ENCODE data around the gene HSPB9. TPM values are rescaled to one million over a fixed set of nuclear protein-coding genes. Genes with fewer than 3 reads are reported as not detected.
"Not testable (repeated sequence)": the region's sequence is repeated elsewhere in the genome, so short reads cannot be mapped to it uniquely, and the experiment has no call there.

HSPB9 gene
- total and polyA plus RNA-seq, 7 experiments from 2014 or later, result 0.10 to 0.16 (median 0.12) TPM; not detected in 4

DNA sequence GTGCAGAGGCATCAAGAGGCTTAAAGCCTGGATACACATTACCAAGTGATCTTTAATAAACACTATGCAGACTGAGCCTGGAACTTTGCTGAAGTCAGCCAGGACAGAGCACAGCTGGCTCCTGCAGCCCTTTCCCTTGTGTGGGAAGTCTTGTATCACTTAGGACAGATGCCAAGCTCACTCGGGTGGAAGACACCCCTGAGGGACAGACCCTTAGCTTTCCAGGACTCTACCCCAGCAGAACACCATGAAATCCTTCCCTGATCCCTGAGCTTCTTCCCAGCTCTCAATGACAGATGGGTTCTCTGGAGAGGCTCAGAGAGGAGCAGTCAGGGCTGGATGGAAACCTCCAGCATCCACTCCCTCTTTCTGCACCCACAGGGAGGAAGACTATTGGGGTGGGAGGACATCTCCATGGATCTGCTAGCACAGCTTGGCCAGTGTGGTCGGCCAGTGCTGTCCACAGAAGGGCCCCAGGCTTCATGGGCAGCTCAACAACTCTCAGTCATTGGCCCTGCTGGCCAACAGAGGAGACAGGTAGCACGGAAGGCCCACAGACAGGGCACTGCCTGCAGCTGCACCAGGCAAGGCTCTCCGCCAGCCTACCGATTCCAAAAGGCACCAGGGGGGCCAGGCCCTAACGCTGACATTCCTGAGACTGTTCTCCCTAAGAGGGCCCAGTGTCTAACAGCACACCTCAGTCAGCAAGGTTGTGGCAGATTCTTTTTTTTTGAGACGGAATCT is 16.3 kb downstream of the HSPB9 start:
- no peak overlapping the region for H3K27ac ChIP-seq (ENCODE audit: low read depth, low read length)
- Mint-ChIP-seq H3K27me3 (no peaks in the 10 kb centered on the region), H3K4me1 (peaks cover 35 to 83% (median 59%) of the 10 kb centered on the region in 7 donors), H3K36me3 (peaks cover 3 to 18% (median 7%) of the 10 kb centered on the region in 5 donors), H3K9me3 (no peaks in the 10 kb centered on the region), H3K27ac (peak overlapping the region in 2 of 9 donors; percentile 8 to 38), H3K4me3 (no peak overlapping the region)
- DNase-seq (no peak), ATAC-seq (peak; percentile 7)
- no peak overlapping the region for H3K4me3 ChIP-seq (ENCODE audit: low read length)
- no peaks in the 10 kb centered on the region for H3K27me3 ChIP-seq (ENCODE audit: control insufficient read depth in 2 of 2, insufficient read depth in 2 of 2, low read length in 2 of 2)
- intact Hi-C loops (cut with micrococcal nuclease), result no loop called here
- H3K9me3 ChIP-seq (ENCODE audit: control insufficient read depth in 2 of 3, low read length in 3 of 3), result no peaks in the 10 kb centered on the region
- H3K4me1 ChIP-seq (ENCODE audit: control insufficient read depth in 2 of 2, insufficient read depth in 2 of 2, low read length in 2 of 2), result peaks cover 7 to 11% of the 10 kb centered on the region in 2 donors
- peaks cover 0 to 54% (median 3%) of the 10 kb centered on the region in 3 experiments for H3K36me3 ChIP-seq (ENCODE audit: control insufficient read depth in 2 of 3, insufficient read depth in 3 of 3, low read length in 3 of 3)
- POLR2A ChIA-PET, result no interaction called here
- CTCF ChIA-PET, result interaction anchor here (0.7 to 1.2 kb wide), 2 partner anchors 13 to 200 kb away, joined by 3 read pairs; no protein-coding TSS in a partner anchor

DNA sequence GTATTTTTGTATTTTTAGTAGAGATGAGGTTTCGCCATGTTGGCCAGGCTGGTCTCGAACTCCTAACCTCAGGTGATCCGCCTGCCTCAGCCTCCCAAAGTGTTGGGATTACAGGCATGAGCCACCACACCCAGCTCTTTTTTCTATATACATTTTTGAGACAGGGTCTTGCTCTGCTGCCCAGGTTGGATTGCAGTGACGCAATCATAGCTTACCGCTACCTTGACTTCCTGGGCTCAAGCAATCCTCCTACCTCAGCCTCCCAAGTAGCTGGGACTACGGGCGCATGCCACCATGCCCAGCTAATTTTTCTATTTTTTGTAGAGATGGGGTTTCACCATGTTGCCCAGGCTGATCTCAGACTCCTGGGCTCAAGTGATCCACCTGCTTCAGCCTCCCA is 18.1 kb downstream of the HSPB9 start:
- H3K4me3 Mint-ChIP-seq; ATAC-seq; H3K27ac ChIP-seq (ENCODE audit: low read depth, low read length); H3K27me3 Mint-ChIP-seq; H3K4me3 ChIP-seq (ENCODE audit: low read length); DNase-seq; H3K9me3 ChIP-seq (ENCODE audit: control insufficient read depth in 2 of 3, low read length in 3 of 3); intact Hi-C loops (cut with micrococcal nuclease); H3K27me3 ChIP-seq (ENCODE audit: control insufficient read depth in 2 of 2, insufficient read depth in 2 of 2, low read length in 2 of 2); H3K4me1 ChIP-seq (ENCODE audit: control insufficient read depth in 2 of 2, insufficient read depth in 2 of 2, low read length in 2 of 2); H3K9me3 Mint-ChIP-seq; POLR2A ChIA-PET: not testable (repeated sequence)
- H3K4me1 Mint-ChIP-seq, result peaks cover 24 to 72% (median 56%) of the 10 kb centered on the region in 7 donors
- H3K36me3 ChIP-seq (ENCODE audit: control insufficient read depth in 2 of 3, insufficient read depth in 3 of 3, low read length in 3 of 3), result peaks cover 0 to 57% (median 3%) of the 10 kb centered on the region in 3 experiments
- peak overlapping the region in 2 of 9 donors; percentile 32 to 33 for H3K27ac Mint-ChIP-seq
- H3K36me3 Mint-ChIP-seq, result peaks cover 3 to 17% (median 7%) of the 10 kb centered on the region in 5 donors
- CTCF ChIA-PET, result interaction anchor here (0.9 kb wide), 1 partner anchor 233 kb away, joined by 3 read pairs; no protein-coding TSS in a partner anchor

DNA sequence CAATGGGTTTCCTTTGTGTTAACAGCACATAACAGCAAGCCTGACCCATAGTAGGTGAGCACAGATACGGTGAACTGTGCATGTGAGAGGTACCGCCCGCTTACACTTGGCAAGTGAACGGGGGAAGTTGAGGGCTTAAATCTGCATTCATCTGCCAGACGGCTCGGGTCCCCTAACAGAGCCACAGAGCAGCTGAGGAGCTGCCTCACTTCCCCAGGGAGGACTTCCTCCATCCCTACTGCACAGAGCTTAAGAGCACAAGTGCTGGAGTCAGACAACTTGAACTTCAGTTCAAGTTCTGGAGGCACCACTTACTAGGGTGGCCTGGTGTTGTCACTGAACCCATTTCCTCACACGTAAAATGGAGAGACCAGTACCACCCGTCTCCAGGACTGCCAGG is 18.8 kb downstream of the HSPB9 start:
- Mint-ChIP-seq H3K9me3 (no peaks in the 10 kb centered on the region), H3K27me3 (no peaks in the 10 kb centered on the region), H3K27ac (peak overlapping the region in 3 of 9 donors; percentile 32 to 35 (median 33)), H3K4me1 (peaks cover 17 to 66% (median 49%) of the 10 kb centered on the region in 7 donors), H3K36me3 (peaks cover 0 to 14% (median 7%) of the 10 kb centered on the region in 5 donors), H3K4me3 (no peak overlapping the region)
- ATAC-seq (no peak), DNase-seq (no peak)
- ChIA-PET CTCF (no interaction called here), POLR2A (no interaction called here)
- H3K4me3 ChIP-seq (ENCODE audit: low read length), result no peak overlapping the region
- H3K9me3 ChIP-seq (ENCODE audit: control insufficient read depth in 2 of 3, low read length in 3 of 3), result no peaks in the 10 kb centered on the region
- H3K4me1 ChIP-seq (ENCODE audit: control insufficient read depth in 2 of 2, insufficient read depth in 2 of 2, low read length in 2 of 2), result no peaks in the 10 kb centered on the region
- no peaks in the 10 kb centered on the region for H3K27me3 ChIP-seq (ENCODE audit: control insufficient read depth in 2 of 2, insufficient read depth in 2 of 2, low read length in 2 of 2)
- H3K36me3 ChIP-seq (ENCODE audit: control insufficient read depth in 2 of 3, insufficient read depth in 3 of 3, low read length in 3 of 3), result peaks cover 0 to 56% (median 3%) of the 10 kb centered on the region in 3 experiments
- H3K27ac ChIP-seq (ENCODE audit: low read depth, low read length), result no peak overlapping the region
- intact Hi-C loops (cut with micrococcal nuclease), result no loop called here

DNA sequence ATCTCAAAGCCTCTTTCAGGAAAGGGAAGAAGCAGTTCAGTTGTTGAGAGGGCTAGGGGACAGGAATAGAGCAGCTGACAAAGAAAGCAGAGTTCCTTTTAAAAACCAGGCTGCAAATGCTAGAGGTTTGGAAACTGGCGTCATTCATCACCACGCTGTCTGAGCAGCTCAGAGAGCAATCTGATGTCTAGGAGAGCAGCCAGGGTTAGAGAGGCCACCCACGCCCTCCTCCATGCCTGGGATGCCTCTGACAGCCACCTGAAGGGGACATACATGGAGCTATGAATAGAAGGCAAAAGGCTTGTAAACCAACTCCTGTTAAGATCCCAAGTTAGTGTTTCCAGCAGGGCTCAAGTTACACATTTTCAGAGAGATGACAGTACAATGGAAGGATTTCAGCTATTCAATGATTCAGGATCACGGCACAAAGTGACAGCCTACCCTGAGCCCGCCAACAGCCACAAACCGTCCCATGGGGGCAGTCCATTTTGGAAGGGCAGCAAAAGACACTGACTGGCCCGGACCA is 19.8 kb downstream of the HSPB9 start:
- Mint-ChIP-seq H3K9me3 (peaks cover 0 to 1% (median 0%) of the 10 kb centered on the region in 11 donors), H3K4me1 (peaks cover 20 to 69% (median 51%) of the 10 kb centered on the region in 7 donors), H3K27me3 (no peaks in the 10 kb centered on the region), H3K27ac (peak overlapping the region in 1 of 9 donors; percentile 65), H3K4me3 (peak overlapping the region in 4 of 10 donors; percentile 1 to 41 (median 29)), H3K36me3 (peaks cover 0 to 22% (median 7%) of the 10 kb centered on the region in 5 donors)
- CTCF ChIA-PET, result interaction anchor here (0.6 kb wide), 1 partner anchor 1693 kb away, joined by 6 read pairs; no protein-coding TSS in a partner anchor
- H3K27me3 ChIP-seq (ENCODE audit: control insufficient read depth in 2 of 2, insufficient read depth in 2 of 2, low read length in 2 of 2), result no peaks in the 10 kb centered on the region
- ATAC-seq (no peak), DNase-seq (no peak)
- no peaks in the 10 kb centered on the region for H3K9me3 ChIP-seq (ENCODE audit: control insufficient read depth in 2 of 3, low read length in 3 of 3)
- POLR2A ChIA-PET, result interaction anchor here (0.5 to 1.4 kb wide), 3 partner anchors 12 to 1191 kb away, joined by 3 to 5 read pairs (median 3); partner anchors contain the start of gene RAB5C
- H3K36me3 ChIP-seq (ENCODE audit: control insufficient read depth in 2 of 3, insufficient read depth in 3 of 3, low read length in 3 of 3), result peaks cover 0 to 57% (median 3%) of the 10 kb centered on the region in 3 experiments
- H3K4me1 ChIP-seq (ENCODE audit: control insufficient read depth in 2 of 2, insufficient read depth in 2 of 2, low read length in 2 of 2), result no peaks in the 10 kb centered on the region
- intact Hi-C loops (cut with micrococcal nuclease), result no loop called here
- no peak overlapping the region for H3K27ac ChIP-seq (ENCODE audit: low read depth, low read length)
- H3K4me3 ChIP-seq (ENCODE audit: low read length), result no peak overlapping the region

DNA sequence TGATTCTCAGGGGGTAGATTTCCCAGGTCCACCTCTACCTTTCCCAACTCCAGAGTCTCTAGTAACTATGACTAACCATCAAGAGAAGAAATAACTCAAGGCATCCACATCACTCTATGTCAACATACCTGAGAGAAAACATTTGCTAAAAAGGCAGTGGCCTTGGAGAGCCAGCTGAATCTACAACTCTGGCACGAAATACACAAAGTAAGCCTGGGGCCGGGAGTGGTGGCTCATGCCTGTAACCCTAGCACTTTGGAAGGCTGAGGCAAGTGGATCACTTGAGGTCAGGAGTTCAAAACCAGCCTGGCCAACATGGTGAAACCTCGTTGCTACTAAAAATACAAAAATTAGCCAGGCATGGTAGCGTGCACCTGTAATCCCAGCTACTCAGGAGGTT is 20.5 kb downstream of the HSPB9 start:
- H3K9me3 ChIP-seq (ENCODE audit: control insufficient read depth in 2 of 3, low read length in 3 of 3); H3K27me3 Mint-ChIP-seq; H3K9me3 Mint-ChIP-seq; intact Hi-C loops (cut with micrococcal nuclease); CTCF ChIA-PET; DNase-seq; ATAC-seq; H3K4me3 ChIP-seq (ENCODE audit: low read length); H3K27ac ChIP-seq (ENCODE audit: low read depth, low read length); H3K27ac Mint-ChIP-seq; H3K4me1 ChIP-seq (ENCODE audit: control insufficient read depth in 2 of 2, insufficient read depth in 2 of 2, low read length in 2 of 2); H3K27me3 ChIP-seq (ENCODE audit: control insufficient read depth in 2 of 2, insufficient read depth in 2 of 2, low read length in 2 of 2): not testable (repeated sequence)
- H3K4me1 Mint-ChIP-seq, result peaks cover 20 to 70% (median 48%) of the 10 kb centered on the region in 7 donors
- peaks cover 0 to 58% (median 3%) of the 10 kb centered on the region in 3 experiments for H3K36me3 ChIP-seq (ENCODE audit: control insufficient read depth in 2 of 3, insufficient read depth in 3 of 3, low read length in 3 of 3)
- peaks cover 0 to 25% (median 7%) of the 10 kb centered on the region in 5 donors for H3K36me3 Mint-ChIP-seq
- POLR2A ChIA-PET, result interaction anchor here (1.1 to 1.4 kb wide), 2 partner anchors 11 to 26 kb away, joined by 3 to 5 read pairs; partner anchors contain the start of gene RAB5C
- H3K4me3 Mint-ChIP-seq, result peak overlapping the region in 1 of 10 donors; percentile 41

DNA sequence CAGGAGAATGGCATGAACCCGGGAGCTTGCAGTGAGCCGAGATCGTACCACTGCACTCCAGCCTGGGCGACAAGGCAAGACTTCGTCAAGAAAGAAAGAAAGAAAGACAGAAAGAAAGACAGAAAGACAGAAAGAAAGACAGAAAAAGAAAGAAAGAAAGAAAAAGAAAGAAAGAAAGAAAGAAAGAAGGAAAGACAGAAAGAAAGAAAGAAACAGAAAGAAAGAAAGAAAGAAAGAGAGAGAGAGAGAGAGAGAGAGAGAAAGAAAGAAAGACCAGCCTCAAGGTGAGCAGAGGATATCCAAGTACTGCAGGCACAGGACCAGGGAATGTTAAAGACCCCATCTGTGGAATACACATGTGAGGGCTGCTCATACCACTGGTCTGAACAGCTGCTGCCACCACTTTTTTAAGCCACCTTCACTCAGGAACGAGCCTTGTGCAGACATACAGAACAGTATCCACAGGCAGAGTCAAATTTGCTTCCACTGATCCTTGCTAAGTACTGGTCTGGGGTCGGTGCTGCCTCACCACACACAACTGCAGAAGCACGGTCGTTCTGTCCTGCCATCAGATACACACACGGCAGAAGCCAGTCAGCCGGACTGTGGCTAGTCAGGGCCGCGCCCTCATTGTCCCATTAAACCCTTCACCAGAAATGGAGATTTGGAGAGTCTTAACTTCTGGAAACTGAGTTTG is 24.5 kb downstream of the HSPB9 start:
- no peak for ATAC-seq
- POLR2A ChIA-PET, result no interaction called here
- intact Hi-C loops (cut with micrococcal nuclease), result no loop called here
- no peak for DNase-seq
- no peaks in the 10 kb centered on the region for H3K4me1 ChIP-seq (ENCODE audit: control insufficient read depth in 2 of 2, insufficient read depth in 2 of 2, low read length in 2 of 2)
- no peaks in the 10 kb centered on the region for H3K27me3 ChIP-seq (ENCODE audit: control insufficient read depth in 2 of 2, insufficient read depth in 2 of 2, low read length in 2 of 2)
- Mint-ChIP-seq H3K9me3 (peaks cover 0 to 1% (median 0%) of the 10 kb centered on the region in 11 donors), H3K27ac (peak overlapping the region in 3 of 9 donors; percentile 29 to 79 (median 43)), H3K36me3 (peaks cover 3 to 26% (median 10%) of the 10 kb centered on the region in 5 donors), H3K4me3 (peak overlapping the region in 1 of 10 donors; percentile 20), H3K4me1 (peaks cover 26 to 59% (median 41%) of the 10 kb centered on the region in 7 donors), H3K27me3 (no peaks in the 10 kb centered on the region)
- H3K36me3 ChIP-seq (ENCODE audit: control insufficient read depth in 2 of 3, insufficient read depth in 3 of 3, low read length in 3 of 3), result peaks cover 0 to 56% (median 0%) of the 10 kb centered on the region in 3 experiments
- H3K4me3 ChIP-seq (ENCODE audit: low read length), result no peak overlapping the region
- no peaks in the 10 kb centered on the region for H3K9me3 ChIP-seq (ENCODE audit: control insufficient read depth in 2 of 3, low read length in 3 of 3)
- CTCF ChIA-PET, result no interaction called here
- no peak overlapping the region for H3K27ac ChIP-seq (ENCODE audit: low read depth, low read length)

All from naive thymus-derived CD4-positive, alpha-beta T cell (primary cell).